GM21381 (cell line): ENCODE results near the gene SMG7.

Experiments used
- ATAC-seq: cut with Tn5 transposase; IDR thresholded peaks from one replicate; pipeline ENCODE4 v1.9.1; 2021; ENCODE audit warnings: mild to moderate bottlenecking, moderate library complexity; ENCODE audit not compliant: unreplicated experiment

The SMG7 gene

DNA sequence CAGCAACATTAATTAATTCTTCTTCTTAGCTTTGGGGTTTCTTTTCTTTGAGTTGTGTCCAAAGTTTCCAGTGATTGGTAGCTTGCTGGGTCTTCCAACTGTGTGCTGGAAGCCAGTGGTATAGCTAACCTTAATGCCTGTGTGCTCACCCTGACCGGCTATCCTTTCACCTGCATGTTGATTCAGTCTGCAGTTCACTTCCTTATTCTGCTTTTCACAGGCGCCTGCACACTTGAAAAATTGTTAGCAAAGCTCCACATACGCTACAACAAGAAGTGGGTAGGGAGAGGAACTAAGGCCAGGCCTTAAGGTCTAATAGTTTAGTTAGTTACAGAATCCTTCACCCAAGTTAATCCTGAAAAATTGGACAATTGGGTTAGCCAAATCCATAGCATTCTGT is 82.3 kb downstream of the SMG7 start:
- no peak for ATAC-seq

DNA sequence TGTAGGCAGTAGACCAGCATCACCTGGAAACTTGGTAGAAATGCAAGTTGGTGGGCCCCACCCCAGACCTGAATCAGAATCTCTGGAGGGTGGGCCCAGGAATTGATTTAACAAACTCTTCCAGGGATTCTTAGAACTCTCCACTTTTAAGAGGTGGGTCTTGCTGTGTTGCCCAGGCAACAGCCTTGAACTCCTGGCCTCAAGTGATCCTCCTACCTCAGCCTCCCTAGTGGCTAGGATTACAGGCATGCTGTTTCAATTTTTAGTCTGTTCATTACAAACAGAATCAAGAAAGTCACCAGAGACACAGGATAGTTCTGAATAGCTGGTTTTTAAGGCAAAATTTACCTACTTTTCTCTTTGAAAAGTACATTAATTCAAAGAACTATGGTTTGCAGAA is 86.8 kb downstream of the SMG7 start:
- ATAC-seq: no peak

DNA sequence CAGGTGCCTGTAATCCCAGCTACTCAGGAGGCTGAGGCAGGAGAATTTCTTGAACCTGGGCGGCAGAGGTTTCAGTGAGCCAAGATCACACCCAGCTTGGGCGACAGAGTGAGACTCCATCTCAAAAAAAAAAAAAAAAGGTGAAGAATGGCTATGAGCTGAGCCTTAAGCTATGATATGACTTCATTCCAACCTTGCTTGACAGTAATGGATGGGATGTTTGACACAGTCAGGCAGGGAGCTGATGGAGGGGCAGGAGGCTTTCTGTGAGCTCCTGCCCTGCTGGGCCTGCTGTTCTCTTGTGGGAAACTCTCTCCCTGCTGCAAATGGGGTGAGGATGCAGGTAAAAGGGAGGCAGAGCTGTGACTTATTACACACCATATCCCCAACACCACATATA is 90.4 kb downstream of the SMG7 start:
- no peak for ATAC-seq

DNA sequence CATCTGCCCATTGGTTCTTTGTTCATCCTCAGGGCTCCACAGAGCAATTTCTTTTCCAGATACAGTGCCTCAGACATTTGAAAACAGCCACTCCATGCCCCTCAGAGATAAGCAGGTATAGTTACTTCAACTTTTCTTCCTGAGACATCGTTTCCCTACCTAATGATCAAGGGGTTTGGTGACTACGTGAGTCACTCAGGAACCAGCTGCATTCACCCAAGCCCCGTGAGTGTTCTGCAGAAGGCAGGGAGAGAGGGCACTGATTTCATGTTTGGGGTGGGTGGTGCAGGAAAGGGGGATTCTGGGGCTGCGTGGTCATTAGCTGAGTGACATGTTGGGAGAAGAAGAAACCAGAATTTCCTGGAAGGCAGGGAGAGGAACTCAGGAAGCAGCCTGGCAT is 93.0 kb downstream of the SMG7 start:
- no peak for ATAC-seq

DNA sequence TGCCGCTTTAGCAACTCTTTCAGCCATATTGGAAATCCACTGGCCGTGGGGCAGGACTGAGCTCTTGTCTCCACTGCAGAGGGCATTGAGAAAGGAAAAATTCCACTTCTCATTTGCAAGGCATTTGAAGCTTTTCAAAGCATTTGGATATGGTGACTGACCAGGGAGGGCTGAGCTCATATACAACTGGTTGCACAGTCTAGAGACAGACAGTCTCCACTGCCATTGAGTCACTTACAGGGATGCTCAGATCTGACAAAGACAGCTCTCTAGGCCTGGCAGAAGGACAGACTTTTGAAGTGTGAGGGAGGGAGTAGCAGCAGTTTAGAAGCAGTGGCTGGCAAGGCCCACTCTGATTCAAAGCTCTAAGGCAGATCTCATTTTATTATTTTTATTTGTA is 93.7 kb downstream of the SMG7 start:
- no peak for ATAC-seq

DNA sequence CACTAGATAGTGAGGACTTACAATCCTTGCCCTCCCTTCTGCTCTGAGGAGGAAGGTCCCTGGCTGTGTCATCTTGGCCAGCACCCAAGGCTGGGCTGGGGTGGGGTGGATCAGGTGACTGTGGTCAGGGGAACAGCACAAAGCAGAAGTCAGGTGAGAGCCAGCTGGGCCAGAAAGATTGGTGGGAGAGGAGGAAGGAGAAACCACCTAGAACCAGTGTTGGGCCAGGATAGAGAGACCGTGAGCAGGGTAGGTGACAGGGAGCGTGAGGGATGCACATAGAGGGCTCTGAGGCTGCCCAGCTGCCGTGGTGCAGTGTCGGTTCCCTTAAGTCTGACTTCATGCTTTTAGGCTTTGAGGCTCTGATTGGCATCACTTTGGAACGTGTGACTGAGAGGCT is 95.3 kb downstream of the SMG7 start:
- peak; percentile 67 for ATAC-seq

DNA sequence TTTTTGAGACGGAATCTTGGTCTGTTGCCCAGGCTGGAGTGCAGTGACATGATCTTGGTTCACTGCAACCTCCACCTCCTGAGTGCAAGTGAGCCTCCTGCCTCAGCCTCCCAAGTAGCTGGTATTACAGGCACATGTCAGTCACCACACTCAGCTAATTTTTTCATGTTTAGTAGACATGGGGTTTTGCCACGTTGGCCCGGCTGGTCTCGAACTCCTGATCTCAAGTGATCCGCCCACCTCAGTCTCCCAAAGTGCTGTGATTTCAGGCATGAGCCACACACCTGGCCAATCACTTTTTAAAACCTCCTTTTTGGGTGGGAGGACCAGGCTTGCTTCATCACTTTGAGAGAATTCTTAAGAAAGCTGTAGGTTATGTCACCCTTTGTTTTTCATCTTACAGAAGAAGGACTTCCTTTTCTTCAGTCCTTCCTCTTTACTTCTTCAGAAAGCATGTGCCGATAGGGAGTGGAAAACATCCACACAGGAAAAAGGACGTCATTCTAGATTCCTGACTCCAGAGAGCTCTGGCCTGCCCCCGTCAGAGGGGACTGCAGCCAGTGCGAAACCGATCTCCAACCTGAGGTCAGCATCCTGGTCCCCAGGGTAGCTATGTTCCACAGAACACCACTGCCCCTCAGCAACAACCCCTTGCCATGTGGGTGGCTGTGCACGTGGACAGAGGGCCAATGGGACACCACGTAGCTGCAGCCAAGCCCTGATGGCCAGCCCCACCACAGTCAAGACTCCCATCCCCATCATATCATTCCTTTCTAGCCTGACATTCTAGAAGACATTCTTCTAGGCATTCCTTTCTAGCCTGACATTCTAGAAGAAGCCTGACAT is 96.1 kb downstream of the SMG7 start:
- ATAC-seq: no peak

DNA sequence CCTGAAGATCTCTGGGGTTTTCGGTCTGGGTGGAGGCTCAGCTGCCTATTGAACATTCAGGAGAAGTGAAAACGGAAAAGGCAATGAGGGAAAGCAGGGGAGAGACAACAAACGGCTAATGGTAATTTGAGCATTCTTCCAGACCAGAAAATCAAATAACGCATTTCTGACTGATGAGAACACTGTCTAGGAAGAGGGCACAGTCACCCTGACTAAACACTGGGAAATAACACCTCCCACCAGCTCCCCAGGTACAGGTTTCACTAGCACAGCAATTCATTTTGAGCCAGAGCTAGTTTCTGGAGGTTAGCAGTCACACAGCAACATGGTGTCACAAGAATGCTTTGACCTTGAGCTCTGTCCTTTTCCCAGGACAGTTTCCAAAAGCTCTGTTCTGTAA is 96.8 kb downstream of the SMG7 start:
- no peak for ATAC-seq

DNA sequence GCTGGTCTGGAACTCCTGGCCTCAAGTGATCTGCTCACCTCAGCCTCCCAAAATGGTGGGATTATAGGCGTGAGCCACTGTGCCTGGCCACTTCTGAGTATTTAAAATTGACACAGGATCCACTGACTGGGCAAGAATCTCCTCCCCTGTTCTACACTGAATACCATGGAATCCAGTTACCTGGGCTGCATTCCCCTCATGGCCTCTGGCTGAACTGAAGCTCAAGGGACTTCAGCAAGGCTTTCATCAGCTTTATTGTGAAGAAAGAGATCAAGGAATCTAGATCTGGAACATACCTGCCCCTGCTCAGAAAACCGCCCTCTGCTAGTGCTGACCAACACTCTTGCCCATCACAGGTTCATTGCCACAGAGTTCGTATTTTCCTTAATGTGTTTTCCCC is 97.5 kb downstream of the SMG7 start:
- ATAC-seq: no peak

DNA sequence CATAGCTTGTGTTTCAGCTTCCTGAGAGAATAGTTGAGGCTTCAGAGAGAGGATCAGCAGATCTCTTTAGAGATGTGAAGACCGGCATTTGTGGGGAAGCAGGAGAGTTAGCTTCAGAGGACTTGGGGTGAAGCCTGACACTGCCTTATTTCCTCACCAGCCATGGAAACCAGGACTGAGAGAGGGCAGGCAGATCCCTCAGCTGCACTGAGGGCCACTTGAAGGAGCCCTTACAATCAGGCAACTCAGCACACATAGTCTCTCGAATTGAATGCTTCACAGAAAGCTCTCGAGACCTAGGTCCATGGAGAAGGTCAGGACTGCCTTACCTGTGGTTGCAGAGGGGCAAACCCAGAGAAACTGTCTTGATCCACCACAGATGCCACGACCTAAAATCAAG is 98.2 kb downstream of the SMG7 start:
- ATAC-seq: no peak

DNA sequence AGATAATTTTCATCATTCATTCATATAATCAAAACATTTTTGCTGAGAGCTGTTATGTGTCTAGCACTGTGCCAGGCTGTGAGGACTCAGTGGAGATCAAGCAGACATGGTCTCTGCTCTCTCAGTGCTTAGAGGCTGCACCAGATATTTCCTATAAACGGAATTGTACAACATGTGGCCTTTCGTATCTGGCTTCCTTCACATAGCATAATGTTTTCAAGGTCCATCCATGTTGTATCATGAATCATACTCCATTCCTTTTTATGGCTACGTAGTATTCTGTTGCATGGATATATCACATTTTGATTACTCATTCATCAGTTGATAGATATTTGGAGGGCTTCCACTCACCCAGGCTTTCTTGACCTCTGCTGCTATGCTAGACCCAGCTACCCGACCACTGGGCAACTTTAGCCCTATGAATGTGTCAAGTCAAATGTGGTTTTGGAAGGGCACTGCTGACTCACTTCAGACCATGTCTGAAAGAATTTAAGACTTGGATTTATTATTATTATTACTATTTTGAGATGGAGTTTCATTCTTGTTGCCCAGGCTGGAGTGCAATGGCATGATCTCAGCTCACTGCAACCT is 99.5 kb downstream of the SMG7 start:
- ATAC-seq: no peak

DNA sequence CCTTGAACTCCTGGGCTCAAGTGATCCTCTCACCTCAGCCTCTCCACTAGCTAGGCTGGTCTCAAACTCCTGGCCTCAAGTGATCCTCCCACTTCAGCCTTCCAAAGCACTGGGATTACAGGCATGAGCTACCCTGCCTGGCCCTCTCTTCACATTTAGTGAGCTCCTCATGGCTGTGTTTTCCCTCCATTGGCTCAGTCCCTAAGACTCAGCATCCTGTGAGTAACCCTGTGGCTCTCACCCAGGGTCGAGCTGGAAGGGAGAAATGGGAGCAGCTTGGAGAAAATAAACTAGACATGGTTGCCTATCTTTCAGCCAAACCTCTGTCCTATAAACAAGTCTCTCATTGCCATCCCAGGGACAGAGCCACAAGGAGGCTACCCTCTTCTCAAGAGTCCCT is 100.4 kb downstream of the SMG7 start:
- no peak for ATAC-seq

DNA sequence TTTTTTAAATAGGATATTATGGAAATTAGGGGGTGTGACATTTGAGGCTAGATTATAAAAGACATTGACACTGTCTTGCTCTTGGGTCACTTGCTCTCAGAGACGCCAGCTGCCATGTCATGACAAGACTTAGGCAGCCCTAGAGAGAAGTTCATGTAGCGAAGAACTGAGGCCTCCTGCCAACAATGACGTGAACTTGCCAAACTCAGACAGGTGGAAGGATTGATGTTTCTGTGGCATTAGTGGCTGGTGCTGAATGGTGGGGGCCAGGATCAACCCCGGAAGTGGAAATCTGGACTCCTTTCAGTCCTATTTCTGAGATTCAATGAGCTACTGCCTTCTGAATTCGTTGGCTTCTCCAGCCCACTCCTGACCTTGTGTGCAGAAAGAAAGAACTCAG is 103.3 kb downstream of the SMG7 start:
- no peak for ATAC-seq

DNA sequence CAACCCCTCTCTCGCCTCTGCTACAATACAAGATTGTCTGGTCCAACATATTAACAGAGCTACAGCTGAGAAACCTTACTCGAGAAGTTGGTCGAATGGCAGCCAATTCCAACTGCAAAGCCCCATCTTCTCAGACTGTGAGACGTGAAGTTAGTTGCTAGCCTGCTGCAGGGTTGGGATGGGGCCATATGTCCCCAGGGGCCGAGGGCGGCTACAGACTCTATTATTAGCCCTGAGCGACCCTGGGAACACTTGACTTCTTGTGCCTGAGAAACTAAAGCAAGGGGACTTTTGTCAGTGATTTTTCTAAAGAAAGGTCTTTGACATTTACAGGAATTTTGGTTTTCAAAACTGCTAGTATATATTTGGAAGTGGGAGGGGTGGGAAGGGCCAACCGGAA is 104.2 kb downstream of the SMG7 start:
- ATAC-seq: no peak

DNA sequence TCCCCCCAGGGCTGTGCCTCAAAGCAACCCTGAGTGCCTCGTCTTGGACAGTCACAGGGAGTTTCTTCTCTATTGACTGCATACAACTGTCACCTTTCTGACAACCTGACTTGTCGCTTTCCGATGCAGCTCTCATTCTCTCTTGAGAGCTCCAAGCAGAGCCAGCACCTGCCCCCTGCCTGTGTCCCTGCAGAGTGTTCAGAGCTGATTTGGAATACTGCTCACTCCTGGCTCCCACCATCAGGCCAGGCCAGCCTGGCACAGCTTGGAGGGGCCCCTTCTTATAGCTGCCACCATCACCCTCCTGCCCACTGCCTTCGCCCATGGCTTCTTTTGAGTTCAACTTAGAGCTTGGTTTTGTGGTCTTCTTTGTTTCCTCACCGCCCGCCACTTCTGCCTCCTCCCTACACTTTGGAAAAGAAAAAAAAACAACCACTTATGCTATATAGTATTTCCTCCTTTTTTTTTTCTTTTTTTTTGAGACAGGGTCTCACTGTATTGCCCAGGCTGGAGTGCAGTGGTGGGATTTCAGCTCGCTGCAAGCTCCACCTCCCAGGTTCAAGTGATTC is 105.7 kb downstream of the SMG7 start:
- ATAC-seq: no peak

DNA sequence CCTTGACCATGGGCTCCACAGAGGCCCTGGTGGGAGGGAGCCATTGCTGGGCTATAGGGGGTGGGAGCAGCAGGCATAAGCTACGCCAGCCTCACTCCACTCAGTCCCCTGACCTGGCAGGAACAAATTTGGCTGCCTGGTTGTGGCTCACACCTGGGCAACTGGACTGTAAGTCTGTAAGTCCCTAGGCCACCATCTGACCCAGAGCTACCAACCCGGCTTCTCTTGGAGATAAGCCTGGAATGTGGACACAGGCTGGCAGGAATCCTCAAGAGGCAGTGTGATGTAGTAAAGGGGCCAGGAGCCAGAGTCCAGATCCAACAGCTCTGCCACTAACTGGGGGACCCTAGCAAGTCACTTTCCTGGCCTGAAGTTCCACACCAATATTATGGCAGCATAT is 106.6 kb downstream of the SMG7 start:
- no peak for ATAC-seq

DNA sequence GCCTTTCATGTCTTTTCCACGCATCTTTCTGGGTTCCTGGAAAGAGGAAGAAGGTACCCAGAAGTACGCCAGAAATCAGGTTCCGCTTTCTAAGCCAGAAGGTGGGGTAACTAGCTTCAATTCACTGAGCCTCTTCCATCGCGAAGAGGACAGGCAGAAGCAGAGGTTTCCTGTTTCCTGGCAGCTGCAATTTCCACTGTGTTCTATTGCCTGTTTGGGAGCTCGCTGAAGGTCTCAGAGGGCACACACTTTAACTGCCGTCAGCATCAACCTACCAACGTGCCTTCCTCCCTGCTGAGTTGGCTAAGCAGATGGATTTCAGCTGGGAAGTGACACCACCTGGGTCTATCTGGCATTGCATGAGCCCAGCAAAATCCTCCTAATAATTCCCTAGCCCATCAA is 108.0 kb downstream of the SMG7 start:
- no peak for ATAC-seq

DNA sequence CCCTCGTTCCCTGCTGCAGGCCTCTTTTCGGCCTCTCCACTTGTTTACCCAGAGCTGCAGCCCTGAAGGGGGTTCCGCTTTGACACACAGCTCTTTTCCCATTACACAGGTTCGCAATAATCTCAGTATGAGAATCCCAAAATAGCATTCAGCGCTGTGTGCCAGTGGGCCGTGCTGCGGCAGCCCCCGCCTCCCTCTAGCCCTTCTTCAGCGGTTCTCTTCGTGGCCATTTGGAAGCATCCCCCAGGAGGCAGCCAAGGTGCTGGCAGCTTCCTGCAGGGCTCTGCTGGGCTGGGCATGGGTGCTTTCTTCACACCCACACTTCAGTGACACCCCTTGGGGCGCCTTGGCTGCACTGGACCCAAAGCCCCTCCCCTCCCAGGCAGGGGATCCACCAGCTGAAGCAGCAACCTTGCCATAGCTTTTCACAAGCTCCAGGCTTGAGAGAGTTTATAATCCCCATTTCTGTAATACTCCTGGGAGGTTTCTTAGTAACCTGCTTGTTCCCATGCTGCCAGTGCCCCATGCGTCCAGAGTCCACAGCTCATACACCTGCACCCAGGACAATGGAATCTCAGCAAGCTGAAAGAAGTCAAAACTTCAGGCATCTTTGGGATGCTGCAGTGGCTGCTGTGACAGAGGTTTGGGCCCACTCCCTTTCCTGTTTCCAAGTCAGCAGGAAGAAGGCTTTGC is 109.9 kb downstream of the SMG7 start:
- no peak for ATAC-seq

DNA sequence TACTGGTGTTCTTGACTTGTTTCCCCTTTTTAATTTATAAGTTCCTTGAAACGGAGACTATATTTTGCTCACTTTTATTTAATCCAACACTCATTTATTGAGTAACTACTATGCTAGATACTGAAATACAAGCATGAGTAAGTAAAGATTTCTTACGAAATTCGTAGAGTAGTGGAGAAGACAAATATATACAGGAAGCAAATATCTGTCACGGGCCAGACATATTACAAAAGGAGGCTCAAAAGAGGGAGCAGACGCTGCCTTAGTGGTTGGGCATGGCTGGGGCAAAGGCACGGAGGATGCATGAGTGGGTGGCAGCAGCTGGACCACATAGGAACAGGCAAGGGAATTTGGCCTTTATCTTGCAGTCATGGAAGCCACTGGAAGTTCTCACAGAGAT is 111.2 kb downstream of the SMG7 start:
- ATAC-seq: no peak

DNA sequence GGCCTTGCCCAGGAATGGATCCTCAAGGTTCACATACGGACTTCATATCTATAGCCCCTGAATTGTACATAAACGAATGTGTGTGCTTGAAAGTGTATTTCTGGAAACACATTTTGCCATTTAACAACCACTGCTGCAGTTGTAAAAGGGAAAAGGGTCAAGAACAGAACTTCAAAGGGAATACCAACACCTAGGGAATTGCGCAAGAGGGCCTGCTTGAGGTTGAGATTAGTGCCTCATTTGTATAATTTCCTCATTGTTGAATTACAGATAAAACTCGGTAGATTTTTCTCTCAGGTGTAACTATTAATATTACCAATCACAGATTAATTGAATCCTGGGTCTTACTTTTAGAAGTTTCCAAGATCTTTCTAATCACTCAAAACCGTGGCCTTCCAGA is 111.8 kb downstream of the SMG7 start:
- ATAC-seq: no peak

DNA sequence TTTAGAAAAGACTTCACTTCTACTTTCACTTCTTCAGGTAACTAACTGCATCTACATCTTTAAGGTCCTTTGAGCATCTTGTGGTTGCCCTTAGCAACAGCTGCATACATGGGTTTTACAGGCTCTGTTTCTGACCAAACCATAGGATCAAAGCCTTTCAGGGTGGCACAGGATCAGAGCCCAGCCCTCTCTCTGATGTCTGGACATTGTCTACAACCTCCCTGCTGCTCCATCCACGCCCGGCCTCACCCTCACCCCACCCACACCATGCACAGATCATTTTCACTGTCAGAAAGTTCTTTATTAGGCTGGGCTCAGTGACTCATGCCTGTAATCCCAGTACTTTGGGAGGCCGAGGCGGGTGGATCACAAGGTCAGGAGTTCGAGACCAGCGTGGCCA is 112.7 kb downstream of the SMG7 start:
- ATAC-seq: no peak

DNA sequence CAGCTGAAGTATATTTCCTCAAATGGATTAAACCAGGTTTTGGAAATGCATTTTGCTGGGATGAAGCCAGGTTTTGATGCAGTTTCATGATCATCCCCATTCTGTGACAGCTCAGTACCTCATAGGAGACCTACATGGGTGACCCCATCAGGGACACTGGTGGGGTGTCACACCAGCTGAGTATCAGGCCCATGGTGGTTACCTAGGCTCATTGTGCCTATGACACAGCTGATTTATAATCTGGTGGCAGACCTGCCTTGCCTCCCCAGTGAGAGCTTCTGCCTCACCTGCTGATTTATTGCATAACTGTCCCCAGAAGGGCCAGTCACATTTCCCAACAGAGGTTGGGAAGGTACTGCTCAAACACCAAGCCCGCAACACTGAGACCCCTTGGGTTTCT is 114.2 kb downstream of the SMG7 start:
- ATAC-seq: no peak
